H1 (cell line): ENCODE results near the gene CSNK1A1.

Experiments
- NRF1 ChIP-seq: IDR thresholded peaks from 2 replicates; pipeline ENCODE4 v1.6.1; 2011; ENCODE audit warnings: mild to moderate bottlenecking, low read depth, low read length, improper control_type of control experiment
- SP4 ChIP-seq: IDR thresholded peaks from 2 replicates; pipeline ENCODE4 v1.6.1; 2012; ENCODE audit warnings: low read length, inconsistent platforms
- ZNF274 ChIP-seq: IDR thresholded peaks from 2 replicates; pipeline ENCODE4 v1.7.0; 2012; ENCODE audit warnings: low read length, borderline replicate concordance; ENCODE audit errors: extremely low read depth
- TF ChIP-seq, protein P1 (sequence below): IDR thresholded peaks from 2 replicates; pipeline ENCODE4 v1.6.1; 2011; ENCODE audit warnings: low read depth, mild to moderate bottlenecking, low read length; ENCODE audit not compliant: insufficient read depth

DNA sequence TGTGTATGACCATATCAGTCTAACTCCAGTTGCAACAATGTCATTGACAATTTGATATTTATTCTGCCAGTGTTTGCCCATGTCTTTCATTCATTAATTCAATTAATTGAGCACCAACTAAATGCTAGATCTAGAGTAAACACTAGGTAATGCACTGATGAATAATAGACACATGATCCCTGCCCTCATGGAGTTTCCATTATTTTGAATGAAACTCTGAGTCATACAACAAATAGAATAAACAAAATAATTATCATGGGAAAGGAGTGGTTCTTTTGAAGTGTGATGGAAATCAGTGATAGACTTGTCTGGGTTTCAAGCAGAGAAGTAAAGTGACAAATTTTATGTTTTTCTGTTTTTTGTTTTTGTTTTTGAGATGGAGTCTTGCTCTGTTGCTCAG, 34.7 kb upstream of the CSNK1A1 start:
- TF ChIP-seq NRF1 (no peak), ZNF274 (no peak), SP4 (no peak)
- TF ChIP-seq, protein P1, sequence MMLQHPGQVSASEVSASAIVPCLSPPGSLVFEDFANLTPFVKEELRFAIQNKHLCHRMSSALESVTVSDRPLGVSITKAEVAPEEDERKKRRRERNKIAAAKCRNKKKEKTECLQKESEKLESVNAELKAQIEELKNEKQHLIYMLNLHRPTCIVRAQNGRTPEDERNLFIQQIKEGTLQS = no peak
